Stimulated activated CD8-positive, alpha-beta memory T cell treated with anti-CD3 and anti-CD28 coated beads, Interleukin-4, amount 100 ng/mL, for 48 hours (primary cell): Measurements from ENCODE around the gene CRYBB2.
"Not testable (repeated sequence)": the region's sequence is repeated elsewhere in the genome, so short reads cannot be mapped to it uniquely, and the experiment has no call there.

Experiments
- DNase-seq: peaks from one replicate; pipeline ENCODE4 v3.0.0-alpha.2; 2020

CRYBB2 gene

GRCh38 chr22:25235547-25236290, 16.3 kb downstream of the CRYBB2 start:
- peak; percentile 86 for DNase-seq

- DNase-seq, result no peak
These were observed 17.0 kb downstream of the CRYBB2 start for GRCh38 chr22:25236417-25236816.

- DNase-seq, result no peak
These were observed 18.1 kb downstream of the CRYBB2 start for GRCh38 chr22:25237503-25237902.

- DNase-seq, result not testable (repeated sequence)
These were observed 18.6 kb downstream of the CRYBB2 start for GRCh38 chr22:25238058-25238457.

GRCh38 chr22:25255169-25255568, 35.7 kb downstream of the CRYBB2 start:
- not testable (repeated sequence) for DNase-seq

DNA sequence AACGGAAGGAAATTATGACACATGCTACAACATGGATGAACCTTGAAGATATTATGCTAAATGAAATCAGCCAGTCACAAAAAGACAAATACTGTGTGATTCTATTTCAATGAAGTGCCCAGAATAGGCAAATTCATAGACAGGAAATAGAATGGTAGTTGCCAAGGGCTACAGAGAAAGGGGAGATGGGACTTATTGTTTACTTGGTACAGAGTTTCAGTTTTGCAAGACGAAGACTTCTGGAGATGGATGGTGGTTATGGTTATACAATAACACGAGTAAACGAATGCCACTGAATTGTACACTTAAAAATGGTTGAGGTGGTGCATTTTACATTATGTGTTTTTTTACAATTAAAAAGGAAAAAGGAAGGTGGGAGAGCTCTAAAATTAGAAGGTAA, 48.1 kb downstream of the CRYBB2 start:
- not testable (repeated sequence) for DNase-seq

DNA sequence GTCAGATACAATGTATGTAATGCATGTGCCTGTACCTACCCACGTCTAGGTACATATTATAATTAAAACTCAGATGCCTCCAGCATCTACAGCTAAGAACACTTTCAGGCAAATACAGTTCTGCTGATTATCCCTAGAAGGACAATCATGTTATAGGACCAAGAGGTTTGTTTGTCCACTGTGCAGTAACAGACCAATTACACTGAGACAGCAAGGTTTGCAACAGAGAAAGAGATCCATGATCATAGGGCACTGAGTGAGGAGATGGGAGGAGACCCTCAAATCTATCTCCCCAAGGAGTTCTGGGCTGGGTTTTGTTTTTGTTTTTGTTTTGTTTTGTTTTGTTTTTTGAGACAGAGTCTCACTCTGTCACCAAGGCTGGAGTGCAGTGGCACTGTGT, 49.5 kb downstream of the CRYBB2 start:
- DNase-seq, result not testable (repeated sequence)

GRCh38 chr22:25270061-25270460, 50.6 kb downstream of the CRYBB2 start:
- DNase-seq, result not testable (repeated sequence)

DNA sequence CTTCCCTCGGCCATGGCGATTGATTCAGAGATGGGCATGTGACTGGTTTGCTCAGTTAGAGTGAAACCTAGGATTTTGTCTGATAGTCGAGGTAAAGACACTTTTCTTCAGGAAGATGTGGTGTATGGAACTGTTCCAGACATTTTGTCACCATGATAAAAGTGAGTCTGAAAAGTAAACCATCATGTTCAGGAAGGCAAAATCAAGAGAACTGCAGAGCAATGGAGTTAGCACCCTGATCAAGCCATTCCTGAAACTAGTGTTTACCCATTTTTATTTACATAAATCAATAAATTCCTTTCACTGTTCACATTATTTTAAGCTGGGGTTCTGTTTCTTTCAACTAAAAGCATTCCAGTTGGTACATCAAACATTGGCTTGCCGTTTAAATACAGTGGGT, 53.8 kb downstream of the CRYBB2 start:
- DNase-seq, result not testable (repeated sequence)

DNA sequence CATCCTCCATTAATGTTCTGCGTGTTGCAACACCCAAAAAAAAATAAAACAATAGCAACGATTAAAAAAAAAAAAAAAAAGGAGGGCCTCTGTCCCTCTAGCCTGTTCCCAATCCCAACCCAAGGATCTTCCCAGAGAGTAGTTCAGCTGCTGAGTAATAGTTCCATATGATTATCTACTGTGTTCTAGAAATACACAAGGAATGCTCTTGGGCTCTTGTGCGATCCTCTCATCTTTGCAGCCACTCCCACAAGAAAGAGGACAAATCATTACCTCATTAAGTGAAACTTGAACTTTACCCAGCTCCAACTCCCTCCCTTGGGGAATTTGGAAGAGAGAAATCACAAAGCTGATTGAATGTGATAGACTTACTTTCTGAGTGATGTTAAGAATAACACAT, 54.5 kb downstream of the CRYBB2 start:
- not testable (repeated sequence) for DNase-seq

DNA sequence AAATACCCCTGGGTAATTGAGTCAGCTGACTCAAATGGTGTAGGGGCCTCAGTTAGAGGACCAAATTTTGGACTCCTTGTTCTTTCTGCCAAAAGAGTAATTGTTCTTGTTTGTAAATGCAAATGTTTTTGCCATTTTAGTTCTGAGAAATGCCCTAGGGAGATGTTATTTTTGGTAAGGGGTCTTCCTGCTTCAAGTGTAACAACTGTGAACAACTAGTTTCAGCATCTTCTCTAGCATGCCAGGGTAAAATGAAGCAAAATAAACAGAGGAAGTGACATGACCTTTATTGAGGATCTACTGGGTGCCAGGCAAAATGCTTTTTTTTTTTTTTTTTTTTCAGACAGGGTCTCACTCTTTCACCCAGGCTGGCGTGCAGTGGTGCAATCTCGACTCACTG, 60.7 kb downstream of the CRYBB2 start:
- DNase-seq, result not testable (repeated sequence)
